ENCODE measurements around the gene MIR17HG. TPM values are rescaled to one million over a fixed set of nuclear protein-coding genes. Genes with fewer than 3 reads are reported as not detected.

The MIR17HG gene
- polyA plus RNA-seq, 1 donor from 2014 or later, result 0.79 TPM

- Histone ChIP-seq H3K79me2 (replicated peaks; ENCODE audit: insufficient read depth, low read length) (no peaks in the 10 kb centered on the region), H3F3A (ENCODE audit: insufficient read depth, low read length, poor library complexity, severe bottlenecking) (no peaks in the 10 kb centered on the region), H3K4me3 (ENCODE audit: low read length) (no peak overlapping the region), H3K9me3 (ENCODE audit: low read length) (no peaks in the 10 kb centered on the region), H3K27me3 (ENCODE audit: insufficient read depth, low read depth, low read length) (no peaks in the 10 kb centered on the region), H3K9ac (ENCODE audit: low read length) (no peak overlapping the region), H3K36me3 (ENCODE audit: insufficient read depth, low read length) (no peaks in the 10 kb centered on the region), H3K9me2 (ENCODE audit: insufficient read depth, low read length) (no peaks in the 10 kb centered on the region), H3K4me2 (ENCODE audit: low read length) (no peak overlapping the region), H4K20me1 (ENCODE audit: insufficient read depth) (no peaks in the 10 kb centered on the region), H2AFZ (ENCODE audit: low read depth, low read length) (no peak overlapping the region), H3K27ac (ENCODE audit: low read length) (no peak overlapping the region)
- TF ChIP-seq MXI1 (conservative IDR thresholded peaks at IDR 0.05; ENCODE audit: poor library complexity, severe bottlenecking) (no peak), RAD21 (conservative IDR thresholded peaks at IDR 0.05) (no peak), EP300 (conservative IDR thresholded peaks at IDR 0.05; ENCODE audit: poor library complexity, severe bottlenecking) (no peak), POLR2AphosphoS5 (IDR thresholded peaks at IDR 0.05) (no peak), TAF1 (IDR thresholded peaks at IDR 0.05; ENCODE audit: low read depth) (no peak), SMC3 (conservative IDR thresholded peaks at IDR 0.05; ENCODE audit: poor library complexity) (no peak), REST (IDR thresholded peaks at IDR 0.05; ENCODE audit: borderline replicate concordance) (no peak), CTCF (IDR thresholded peaks at IDR 0.05; ENCODE audit: poor library complexity, severe bottlenecking) (no peak), EZH2 (IDR thresholded peaks at IDR 0.05; ENCODE audit: borderline replicate concordance, insufficient read depth, low read length, poor library complexity, severe bottlenecking) (no peak)
Observed at GRCh38 chr13:91383836-91384235, 36.3 kb downstream of the MIR17HG start.

- no peaks in the 10 kb centered on the region for H3K27me3 ChIP-seq (ENCODE audit: insufficient read depth, low read depth, low read length)
- no peaks in the 10 kb centered on the region for H4K20me1 ChIP-seq (ENCODE audit: insufficient read depth)
- no peak overlapping the region for H3K4me3 ChIP-seq (ENCODE audit: low read length)
- no peak overlapping the region for H3K9ac ChIP-seq (ENCODE audit: low read length)
- no peaks in the 10 kb centered on the region for H3K79me2 ChIP-seq (replicated peaks; ENCODE audit: insufficient read depth, low read length)
- no peak overlapping the region for H3K4me2 ChIP-seq (ENCODE audit: low read length)
- no peak overlapping the region for H3K27ac ChIP-seq (ENCODE audit: low read length)
- TF ChIP-seq SMC3 (conservative IDR thresholded peaks at IDR 0.05; ENCODE audit: poor library complexity) (no peak), POLR2AphosphoS5 (IDR thresholded peaks at IDR 0.05) (no peak), EP300 (conservative IDR thresholded peaks at IDR 0.05; ENCODE audit: poor library complexity, severe bottlenecking) (no peak), CTCF (IDR thresholded peaks at IDR 0.05; ENCODE audit: poor library complexity, severe bottlenecking) (no peak), TAF1 (IDR thresholded peaks at IDR 0.05; ENCODE audit: low read depth) (no peak), RAD21 (conservative IDR thresholded peaks at IDR 0.05) (no peak), EZH2 (IDR thresholded peaks at IDR 0.05; ENCODE audit: borderline replicate concordance, insufficient read depth, low read length, poor library complexity, severe bottlenecking) (no peak), MXI1 (conservative IDR thresholded peaks at IDR 0.05; ENCODE audit: poor library complexity, severe bottlenecking) (no peak), REST (IDR thresholded peaks at IDR 0.05; ENCODE audit: borderline replicate concordance) (no peak)
- H3F3A ChIP-seq (ENCODE audit: insufficient read depth, low read length, poor library complexity, severe bottlenecking), result no peaks in the 10 kb centered on the region
- no peaks in the 10 kb centered on the region for H3K36me3 ChIP-seq (ENCODE audit: insufficient read depth, low read length)
- H3K9me3 ChIP-seq (ENCODE audit: low read length), result no peaks in the 10 kb centered on the region
- no peaks in the 10 kb centered on the region for H3K9me2 ChIP-seq (ENCODE audit: insufficient read depth, low read length)
- H2AFZ ChIP-seq (ENCODE audit: low read depth, low read length), result no peak overlapping the region
Observed at GRCh38 chr13:91384896-91385295, 37.4 kb downstream of the MIR17HG start.

All from neural cell (in vitro differentiated cells).